Measurements from ENCODE around the gene STK17A. TPM values are rescaled to one million over a fixed set of nuclear protein-coding genes. Genes with fewer than 3 reads are reported as not detected.

STK17A gene
- total and polyA plus RNA-seq, 2 donors (not counting 1 experiment from before 2014, with no cell fraction given) = 46.8 to 53.2 TPM

DNA sequence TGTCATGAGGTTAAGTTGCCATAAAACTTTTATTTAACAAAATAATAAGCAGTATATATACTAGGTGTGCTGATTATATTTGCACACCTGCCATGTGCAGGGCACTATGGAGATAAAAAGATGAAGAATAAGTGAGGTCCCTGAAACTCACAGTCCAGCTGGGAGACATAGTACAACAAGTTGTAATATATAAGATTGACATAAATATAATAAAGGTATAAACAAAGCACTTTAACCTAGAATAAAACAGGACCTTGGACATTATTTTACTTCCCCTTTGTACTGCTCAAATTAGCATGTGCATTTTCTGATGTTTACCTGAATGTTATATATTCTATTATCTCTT, 6.2 kb downstream of the STK17A start:
- Histone ChIP-seq H3K4me2 (ENCODE audit: extremely low read depth, insufficient read depth, low read length) (no peak overlapping the region), H3K9ac (ENCODE audit: insufficient read depth, low read length) (no peak overlapping the region), H3K27ac (ENCODE audit: insufficient read depth, low read length) (no peak overlapping the region), H2AFZ (ENCODE audit: low read length) (no peak overlapping the region), H3K36me3 (ENCODE audit: control insufficient read depth, insufficient read depth, low read length) (no peaks in the 10 kb centered on the region), H4K20me1 (ENCODE audit: control insufficient read depth, extremely low read depth, insufficient read depth, low read length) (peaks cover 14% of the 10 kb centered on the region), H3K4me1 (ENCODE audit: control insufficient read depth, extremely low read depth, insufficient read depth, low read length) (peaks cover 6% of the 10 kb centered on the region), H3K79me2 (ENCODE audit: control insufficient read depth, insufficient read depth, low read length) (peaks cover 99% of the 10 kb centered on the region), H3K4me3 (replicated peaks in 1 of 4; ENCODE audit: control extremely low read depth in 1 of 4, insufficient read depth in 1 of 4, low read depth in 3 of 4, low read length in 4 of 4) (no peak overlapping the region), H3K27me3 (ENCODE audit: control insufficient read depth, insufficient read depth, low read length) (no peaks in the 10 kb centered on the region), H3K9me3 (ENCODE audit: control insufficient read depth, insufficient read depth, low read depth, low read length) (no peaks in the 10 kb centered on the region)
- no peak for DNase-seq (ENCODE audit: low read depth in 2 of 2)
- TF ChIP-seq, protein P1, sequence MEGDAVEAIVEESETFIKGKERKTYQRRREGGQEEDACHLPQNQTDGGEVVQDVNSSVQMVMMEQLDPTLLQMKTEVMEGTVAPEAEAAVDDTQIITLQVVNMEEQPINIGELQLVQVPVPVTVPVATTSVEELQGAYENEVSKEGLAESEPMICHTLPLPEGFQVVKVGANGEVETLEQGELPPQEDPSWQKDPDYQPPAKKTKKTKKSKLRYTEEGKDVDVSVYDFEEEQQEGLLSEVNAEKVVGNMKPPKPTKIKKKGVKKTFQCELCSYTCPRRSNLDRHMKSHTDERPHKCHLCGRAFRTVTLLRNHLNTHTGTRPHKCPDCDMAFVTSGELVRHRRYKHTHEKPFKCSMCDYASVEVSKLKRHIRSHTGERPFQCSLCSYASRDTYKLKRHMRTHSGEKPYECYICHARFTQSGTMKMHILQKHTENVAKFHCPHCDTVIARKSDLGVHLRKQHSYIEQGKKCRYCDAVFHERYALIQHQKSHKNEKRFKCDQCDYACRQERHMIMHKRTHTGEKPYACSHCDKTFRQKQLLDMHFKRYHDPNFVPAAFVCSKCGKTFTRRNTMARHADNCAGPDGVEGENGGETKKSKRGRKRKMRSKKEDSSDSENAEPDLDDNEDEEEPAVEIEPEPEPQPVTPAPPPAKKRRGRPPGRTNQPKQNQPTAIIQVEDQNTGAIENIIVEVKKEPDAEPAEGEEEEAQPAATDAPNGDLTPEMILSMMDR (conservative IDR thresholded peaks at IDR 0.05 in 1 of 2, IDR thresholded peaks at IDR 0.05 in 1 of 2; ENCODE audit: low read depth in 1 of 2, low read length in 2 of 2) = no peak
- TF ChIP-seq EZH2 (IDR thresholded peaks at IDR 0.05; ENCODE audit: low read length, missing control alignments) = no peak

DNA sequence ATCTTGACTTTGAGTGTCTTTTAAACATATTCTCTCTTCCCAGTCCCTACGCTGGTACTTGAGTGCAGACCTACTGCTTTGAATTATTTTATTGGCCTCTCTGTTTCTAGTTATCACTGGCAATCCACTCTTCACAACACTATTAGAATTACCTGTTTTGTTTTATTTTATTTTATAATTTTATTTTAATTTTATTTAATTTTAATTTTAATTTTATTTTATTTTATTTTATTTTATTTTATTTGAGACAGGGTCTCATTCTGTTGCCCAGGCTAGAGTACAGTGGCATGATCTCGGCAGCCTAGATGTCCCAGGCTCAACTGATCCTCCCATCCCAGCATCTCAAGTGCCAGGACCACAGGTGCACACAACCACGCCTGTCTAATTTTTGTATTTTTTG, 6.8 kb downstream of the STK17A start:
- Histone ChIP-seq H4K20me1 (ENCODE audit: control insufficient read depth, extremely low read depth, insufficient read depth, low read length) (peaks cover 14% of the 10 kb centered on the region), H3K36me3 (ENCODE audit: control insufficient read depth, insufficient read depth, low read length) (no peaks in the 10 kb centered on the region), H3K4me2 (ENCODE audit: extremely low read depth, insufficient read depth, low read length) (no peak overlapping the region), H3K4me1 (ENCODE audit: control insufficient read depth, extremely low read depth, insufficient read depth, low read length) (peaks cover 6% of the 10 kb centered on the region), H3K9ac (ENCODE audit: insufficient read depth, low read length) (no peak overlapping the region), H2AFZ (ENCODE audit: low read length) (no peak overlapping the region), H3K4me3 (replicated peaks in 1 of 4; ENCODE audit: control extremely low read depth in 1 of 4, insufficient read depth in 1 of 4, low read depth in 3 of 4, low read length in 4 of 4) (no peak overlapping the region), H3K27ac (ENCODE audit: insufficient read depth, low read length) (no peak overlapping the region), H3K27me3 (ENCODE audit: control insufficient read depth, insufficient read depth, low read length) (no peaks in the 10 kb centered on the region), H3K9me3 (ENCODE audit: control insufficient read depth, insufficient read depth, low read depth, low read length) (no peaks in the 10 kb centered on the region), H3K79me2 (ENCODE audit: control insufficient read depth, insufficient read depth, low read length) (peaks cover 99% of the 10 kb centered on the region)
- TF ChIP-seq EZH2 (IDR thresholded peaks at IDR 0.05; ENCODE audit: low read length, missing control alignments) = no peak
- TF ChIP-seq, protein P1 (conservative IDR thresholded peaks at IDR 0.05 in 1 of 2, IDR thresholded peaks at IDR 0.05 in 1 of 2; ENCODE audit: low read depth in 1 of 2, low read length in 2 of 2) = no peak
- DNase-seq (ENCODE audit: low read depth in 2 of 2) = no peak

DNA sequence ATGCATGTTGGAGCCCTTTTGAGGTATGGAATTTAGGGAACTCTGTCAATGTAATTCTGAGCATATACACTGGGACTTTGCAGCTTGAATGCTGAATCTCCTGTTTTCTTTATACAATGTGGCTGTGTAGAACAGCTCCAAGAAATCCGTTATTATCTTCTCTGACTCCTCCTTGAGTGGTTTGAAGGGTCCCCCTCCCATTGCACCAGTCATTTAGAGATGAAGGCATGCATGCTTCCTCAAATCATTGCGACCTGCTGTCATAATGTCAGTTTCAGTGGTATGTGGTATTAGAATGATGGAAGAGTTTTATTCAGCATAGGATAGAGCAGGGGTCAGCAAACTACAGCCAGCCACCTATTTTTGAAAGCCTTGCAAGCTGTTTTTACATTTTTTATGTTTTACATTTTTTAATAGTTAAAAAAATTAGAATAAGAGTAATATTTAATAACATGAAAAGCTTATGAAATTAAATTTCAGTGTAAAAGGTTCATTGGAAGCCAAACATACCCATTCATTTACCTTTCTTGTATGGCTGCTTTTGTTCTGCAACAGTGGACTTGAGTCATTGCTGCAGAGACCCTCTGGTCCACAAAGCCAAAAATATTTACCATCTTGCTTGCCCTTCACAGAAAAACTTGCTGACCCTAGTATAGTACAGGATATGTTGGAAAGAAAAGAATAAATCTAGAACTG, 8.1 kb downstream of the STK17A start:
- no peaks in the 10 kb centered on the region for H3K36me3 ChIP-seq (ENCODE audit: control insufficient read depth, insufficient read depth, low read length)
- no peak overlapping the region for H3K4me3 ChIP-seq (replicated peaks in 1 of 4; ENCODE audit: control extremely low read depth in 1 of 4, insufficient read depth in 1 of 4, low read depth in 3 of 4, low read length in 4 of 4)
- no peak overlapping the region for H3K27ac ChIP-seq (ENCODE audit: insufficient read depth, low read length)
- no peaks in the 10 kb centered on the region for H3K9me3 ChIP-seq (ENCODE audit: control insufficient read depth, insufficient read depth, low read depth, low read length)
- no peak overlapping the region for H3K9ac ChIP-seq (ENCODE audit: insufficient read depth, low read length)
- TF ChIP-seq, protein P1 (conservative IDR thresholded peaks at IDR 0.05 in 1 of 2, IDR thresholded peaks at IDR 0.05 in 1 of 2; ENCODE audit: low read depth in 1 of 2, low read length in 2 of 2) = no peak
- TF ChIP-seq EZH2 (IDR thresholded peaks at IDR 0.05; ENCODE audit: low read length, missing control alignments) = no peak
- peak overlapping the region; percentile 57 for H3K4me2 ChIP-seq (ENCODE audit: extremely low read depth, insufficient read depth, low read length)
- no peak for DNase-seq (ENCODE audit: low read depth in 2 of 2)
- no peaks in the 10 kb centered on the region for H3K27me3 ChIP-seq (ENCODE audit: control insufficient read depth, insufficient read depth, low read length)
- no peak overlapping the region for H2AFZ ChIP-seq (ENCODE audit: low read length)
- peaks cover 14% of the 10 kb centered on the region for H4K20me1 ChIP-seq (ENCODE audit: control insufficient read depth, extremely low read depth, insufficient read depth, low read length)
- H3K4me1 ChIP-seq (ENCODE audit: control insufficient read depth, extremely low read depth, insufficient read depth, low read length) = peaks cover 6% of the 10 kb centered on the region
- peaks cover 99% of the 10 kb centered on the region for H3K79me2 ChIP-seq (ENCODE audit: control insufficient read depth, insufficient read depth, low read length)
